ENCODE results near the gene PLCH2. TPM values are rescaled to one million over a fixed set of nuclear protein-coding genes. Genes with fewer than 3 reads are reported as not detected.

The PLCH2 gene
- total and polyA plus RNA-seq, 2 of the 13 experiments (the other 11 are each of a cell fraction or from before 2014, with no cell fraction given) = 0.15 to 0.67 TPM

- H3K9ac ChIP-seq (ENCODE audit: insufficient read depth, low read depth, low read length) = no peak overlapping the region
- no TSS peak for BruUV-seq (replicated peaks)
These were observed 18.6 kb upstream of the PLCH2 start for GRCh38 chr1:2457444-2457843.

More at GRCh38 chr1:2457444-2457843, 18.6 kb upstream of the PLCH2 start:
- Histone ChIP-seq H3K4me3 (replicated peaks in 1 of 3; ENCODE audit: insufficient read depth in 1 of 3, low read depth in 2 of 3, low read length in 3 of 3) (no peak overlapping the region), H3K4me2 (ENCODE audit: low read depth, low read length) (no peak overlapping the region), H3K27ac (ENCODE audit: extremely low read length, insufficient read depth, low read length) (no peak overlapping the region), H3K4me1 (ENCODE audit: insufficient read depth, low read length) (no peaks in the 10 kb centered on the region), H3K79me2 (ENCODE audit: insufficient read depth, low read length) (no peaks in the 10 kb centered on the region), H3K36me3 (replicated peaks in 1 of 2; ENCODE audit: control insufficient read depth in 1 of 2, insufficient read depth in 2 of 2, low read length in 2 of 2) (no peaks in the 10 kb centered on the region), H3K27me3 (ENCODE audit: control insufficient read depth in 1 of 2, insufficient read depth in 2 of 2, low read length in 2 of 2) (peaks cover 21 to 92% of the 10 kb centered on the region in 2 experiments; a peak in 4 of 5 replicates), H4K20me1 (ENCODE audit: insufficient read depth, low read length) (peaks cover 4% of the 10 kb centered on the region; the same call in 1 of the 2 replicates), H3K9me3 (ENCODE audit: low read length) (no peaks in the 10 kb centered on the region), H2AFZ (ENCODE audit: low read length) (no peak overlapping the region)
- intact Hi-C loops (cut with micrococcal nuclease; ENCODE audit: unreplicated experiment) (no loop called here), in situ Hi-C loops (cut with HindIII; ENCODE audit: extremely low pct_ligation_motif_present, low pct_unique_long_range_greater_than_20kb) (no loop called here)
- 8% methylated on average over 4 of the region's 17 CpGs for WGBS (ENCODE audit: low lambda C conversion rate)
- no peak for DNase-seq (ENCODE audit: low spot score)
- ATAC-seq = no peak
- no peak for TF ChIP-seq ZBTB3 (CRISPR knock-in tag; IDR thresholded peaks at IDR 0.05; ENCODE audit: borderline replicate concordance, low read depth)
- no peak for TF ChIP-seq PAXIP1 (CRISPR knock-in tag; conservative IDR thresholded peaks at IDR 0.05)
- TF ChIP-seq SOX6 (IDR thresholded peaks at IDR 0.05) = no peak
- no peak for TF ChIP-seq SOX6 (CRISPR knock-in tag; IDR thresholded peaks at IDR 0.05)
- TF ChIP-seq ZNF598 (CRISPR knock-in tag; IDR thresholded peaks at IDR 0.05; ENCODE audit: borderline replicate concordance) = no peak
- TF ChIP-seq PRDM10 (CRISPR knock-in tag; IDR thresholded peaks at IDR 0.05; ENCODE audit: low read depth) = no peak
- TF ChIP-seq PHB2 (IDR thresholded peaks at IDR 0.05; ENCODE audit: partially characterized antibody) = no peak
- no peak for TF ChIP-seq NR2F6 (IDR thresholded peaks at IDR 0.05)
- TF ChIP-seq NR2F6 (CRISPR knock-in tag; IDR thresholded peaks at IDR 0.05) = no peak
- no peak for TF ChIP-seq BHLHE40 (IDR thresholded peaks at IDR 0.05; ENCODE audit: low read length)
- TF ChIP-seq ZNF597 (CRISPR knock-in tag; IDR thresholded peaks at IDR 0.05) = no peak
- POLR2A ChIA-PET = no interaction called here
- no peak for FAIRE-seq
- CTCF ChIA-PET (ENCODE audit: low intra/inter-chr PET ratio, low total read pairs) = no interaction called here

All from HepG2 (cell line).